Measurements from ENCODE around the gene TLX3. TPM values are rescaled to one million over a fixed set of nuclear protein-coding genes. Genes with fewer than 3 reads are reported as not detected.

The TLX3 gene
- total and polyA plus RNA-seq, 2 of the 8 experiments (the other 6 are each of a cell fraction or from before 2014, with no cell fraction given), result not detected

DNA sequence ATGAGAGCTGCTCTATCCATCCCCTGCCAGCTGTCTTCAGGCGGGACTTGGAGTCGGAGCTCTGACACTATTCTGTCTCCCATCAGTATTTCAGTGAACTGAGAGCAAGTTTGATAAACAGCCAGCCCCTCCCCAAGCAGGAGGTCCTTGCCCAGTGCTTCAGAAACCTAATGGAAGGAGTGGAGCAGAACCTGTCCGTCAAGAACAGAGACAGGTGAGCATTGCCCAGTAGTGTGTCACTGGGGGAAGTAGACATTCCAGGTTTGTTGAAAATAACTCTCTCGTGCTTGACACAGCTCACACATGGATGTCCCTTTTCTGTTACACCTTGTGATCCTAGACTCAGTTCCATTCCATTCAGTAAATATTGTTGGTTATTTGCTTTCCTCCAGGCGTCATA, 13.2 kb upstream of the TLX3 start:
- no peak overlapping the region for H4K8ac ChIP-seq (ENCODE audit: extremely low read depth, insufficient read depth, low read length)
- H2BK15ac ChIP-seq (ENCODE audit: low read length), result no peak overlapping the region
- no peak overlapping the region for H2AK5ac ChIP-seq (ENCODE audit: low read depth, low read length)
- no peak overlapping the region for H3K27ac ChIP-seq (ENCODE audit: low read depth, low read length)
- DNase-seq (ENCODE audit: low read depth in 1 of 2, low spot score in 2 of 2), result no peak
- no peak overlapping the region for H2BK12ac ChIP-seq (ENCODE audit: low read depth, low read length)
- no peak overlapping the region for H3K4me3 ChIP-seq (ENCODE audit: extremely low read depth in 1 of 4, insufficient read depth in 2 of 4, low read depth in 3 of 4, low read length in 4 of 4)
- no peak for TF ChIP-seq EGR1 (IDR thresholded peaks at IDR 0.05; ENCODE audit: borderline replicate concordance, low read depth, low read length)
- no peak for TF ChIP-seq JUN (IDR thresholded peaks at IDR 0.05; ENCODE audit: low read depth, low read length)
- no peak for TF ChIP-seq POLR2A (IDR thresholded peaks at IDR 0.05; ENCODE audit: control extremely low read depth in 1 of 2, low read depth in 2 of 2, low read length in 2 of 2)
- no peak for TF ChIP-seq KDM5A (IDR thresholded peaks at IDR 0.05; ENCODE audit: low read length)
- TF ChIP-seq SP4 (IDR thresholded peaks at IDR 0.05; ENCODE audit: low read length), result no peak
- no peak for FAIRE-seq
- H3K18ac ChIP-seq (ENCODE audit: extremely low read depth, low read length), result no peak overlapping the region
- H3K14ac ChIP-seq (ENCODE audit: insufficient read length), result no peak overlapping the region
- H3K9me3 ChIP-seq (ENCODE audit: insufficient read depth in 2 of 2, low read depth in 1 of 2, low read length in 1 of 2), result no peaks in the 10 kb centered on the region
- H3K27me3 ChIP-seq (replicated peaks in 1 of 4; ENCODE audit: control insufficient read depth in 3 of 4, extremely low read depth in 1 of 4, insufficient read depth in 3 of 4, low read length in 3 of 4), result no peaks in the 10 kb centered on the region; a peak in 2 of 7 replicates
- no peak overlapping the region for H4K91ac ChIP-seq (replicated peaks; ENCODE audit: insufficient read length, low read length)
- H2AFZ ChIP-seq (ENCODE audit: low read length), result no peak overlapping the region
- no peaks in the 10 kb centered on the region; a peak in 1 of 8 replicates for H3K36me3 ChIP-seq (ENCODE audit: control insufficient read depth in 2 of 4, insufficient read depth in 4 of 4, low read length in 3 of 4)
- peaks cover 0 to 2% (median 0%) of the 10 kb centered on the region in 4 experiments; a peak in 1 of 7 replicates for H3K4me1 ChIP-seq (replicated peaks in 1 of 4; ENCODE audit: control insufficient read depth in 3 of 4, insufficient read depth in 4 of 4, low read length in 3 of 4)
- H3K79me1 ChIP-seq (ENCODE audit: low read depth, low read length), result no peaks in the 10 kb centered on the region
- H2BK20ac ChIP-seq (ENCODE audit: low read length), result no peak overlapping the region
- H3K56ac ChIP-seq (replicated peaks; ENCODE audit: insufficient read length, low read depth, low read length), result no peak overlapping the region
- H3K23me2 ChIP-seq (ENCODE audit: low read depth, low read length), result no peaks in the 10 kb centered on the region
- no peak overlapping the region for H2BK120ac ChIP-seq (replicated peaks; ENCODE audit: low read depth, low read length)
- H4K20me1 ChIP-seq (replicated peaks in 1 of 2; ENCODE audit: control insufficient read depth in 1 of 2, insufficient read depth in 2 of 2, low read length in 2 of 2), result peaks cover 0 to 3% of the 10 kb centered on the region in 2 experiments
- no peak overlapping the region for H3K9ac ChIP-seq (replicated peaks in 1 of 4; ENCODE audit: extremely low read depth in 1 of 4, low read depth in 3 of 4, low read length in 3 of 4)
- no peak overlapping the region for H4K5ac ChIP-seq (ENCODE audit: insufficient read length, low read depth, low read length)
- 91% methylated on average over 5 of the region's 5 CpGs; no CpG with 5 or more reads in 1 of the 2 experiments for WGBS, 2 experiments (ENCODE audit: extremely low coverage in 1 of 2, insufficient coverage in 1 of 2, insufficient read length in 1 of 2, insufficient replicate concordance in 2 of 2, low coverage in 1 of 2, low lambda C conversion rate in 2 of 2, missing lambda C conversion rate in 1 of 2)
- ChIA-PET POLR2A (ENCODE audit: partially characterized antibody) (no interaction called here), CTCF (ENCODE audit: partially characterized antibody) (interaction anchor here (1.5 to 1.6 kb wide), 3 partner anchors 11 to 19 kb away, joined by 3 to 7 read pairs (median 5); partner anchors contain the start of gene TLX3)
- H2BK5ac ChIP-seq (ENCODE audit: low read depth, low read length), result no peak overlapping the region
- H3K79me2 ChIP-seq (ENCODE audit: control insufficient read depth in 1 of 2, insufficient read depth in 2 of 2, low read length in 2 of 2), result no peaks in the 10 kb centered on the region
- no peak overlapping the region for H3K23ac ChIP-seq (ENCODE audit: insufficient read length)
- H3K4ac ChIP-seq (replicated peaks; ENCODE audit: insufficient read length, low read depth, low read length), result no peak overlapping the region
- no peak overlapping the region for H3K4me2 ChIP-seq (ENCODE audit: insufficient read depth in 1 of 2, low read depth in 2 of 2, low read length in 2 of 2)

Measured in H1 (cell line).